ENCODE results near the gene RNGTT.
"Not testable (repeated sequence)": the region's sequence is repeated elsewhere in the genome, so short reads cannot be mapped to it uniquely, and the experiment has no call there.

The RNGTT gene

GRCh38 chr6:88969255-88969654, 5.8 kb upstream of the RNGTT start:
- not testable (repeated sequence) for DNase-seq

GRCh38 chr6:88967891-88968290, 4.5 kb upstream of the RNGTT start:
- DNase-seq: no peak

GRCh38 chr6:88965691-88966090, 2.3 kb upstream of the RNGTT start:
- no peak for DNase-seq

- no peak for DNase-seq
Observed at GRCh38 chr6:88964509-88964908, 1.1 kb upstream of the RNGTT start.

GRCh38 chr6:88958842-88959241, 4.6 kb downstream of the RNGTT start:
- DNase-seq: no peak

GRCh38 chr6:88953550-88954386, 9.7 kb downstream of the RNGTT start:
- DNase-seq: no peak

- no peak for DNase-seq
Observed at GRCh38 chr6:88952065-88952704, 11.2 kb downstream of the RNGTT start.

- no peak for DNase-seq
Observed at GRCh38 chr6:88945415-88946008, 17.9 kb downstream of the RNGTT start.

GRCh38 chr6:88933521-88933920, 29.9 kb downstream of the RNGTT start:
- DNase-seq: no peak

- not testable (repeated sequence) for DNase-seq
Observed at GRCh38 chr6:88932019-88932418, 31.4 kb downstream of the RNGTT start.

- DNase-seq: peak; percentile 53 to 69
Observed at GRCh38 chr6:88922775-88923548, 40.5 kb downstream of the RNGTT start.

GRCh38 chr6:88921734-88922133, 41.7 kb downstream of the RNGTT start:
- no peak for DNase-seq

- no peak for DNase-seq
Observed at GRCh38 chr6:88920774-88921733, 42.4 kb downstream of the RNGTT start.

GRCh38 chr6:88920088-88920487, 43.3 kb downstream of the RNGTT start:
- no peak for DNase-seq

- peak; percentile 18 to 74 for DNase-seq
Observed at GRCh38 chr6:88919032-88919431, 44.4 kb downstream of the RNGTT start.

GRCh38 chr6:88916615-88917208, 46.7 kb downstream of the RNGTT start:
- DNase-seq: no peak

- no peak for DNase-seq
Observed at GRCh38 chr6:88914895-88915598, 48.4 kb downstream of the RNGTT start.

GRCh38 chr6:88914180-88914579, 49.2 kb downstream of the RNGTT start:
- DNase-seq: peak in 1 of 2 experiments; percentile 5

- no peak for DNase-seq
Observed at GRCh38 chr6:88913471-88913870, 49.9 kb downstream of the RNGTT start.

- no peak for DNase-seq
Observed at GRCh38 chr6:88910922-88911778, 52.3 kb downstream of the RNGTT start.

All from Kasumi-1 (cell line).